A673 (cell line): Measurements from ENCODE around the gene ADGRD1. TPM values are rescaled to one million over a fixed set of nuclear protein-coding genes. Genes with fewer than 3 reads are reported as not detected.
A peak's percentile ranks its signal among the peaks of the same experiment; 100 is the strongest.

ENCODE experiments used
- BruUV-seq: library from RNA; stranded (reverse); fragments of 400-500 nt; replicated peaks from 2 replicates; lab custom pipeline; 2021; lab: Mats Ljungman, UMichigan
- CTCF ChIA-PET: fragments of 300-600 bp; sonication (Branson Sonifier 250); formaldehyde crosslinking; loops from one replicate; lab custom pipeline; 2022; ENCODE audit warnings: antibody characterized with exemption; lab: Charles Lee
- POLR2A ChIA-PET: fragments of 300-600 bp; sonication (Branson Sonifier 250); formaldehyde crosslinking; loops from one replicate; lab custom pipeline; 2022; ENCODE audit warnings: antibody characterized with exemption; ENCODE audit not compliant: low non-redundant PET; lab: Charles Lee
- DNase-seq: peaks from one replicate; pipeline ENCODE4 v3.0.0-alpha.2; 2015; ENCODE audit warnings: low spot score
- H3K27ac ChIP-seq: fragments of 200-600 bp; sonication (generic); 2 replicates; pipeline ENCODE4 v1.5.1; 2016; ENCODE audit warnings: mixed run types, low read depth, mild to moderate bottlenecking, mixed read lengths, antibody characterized with exemption, low read length; ENCODE audit not compliant: poor library complexity, severe bottlenecking
- H3K27me3 ChIP-seq: fragments of 200-600 bp; sonication (generic); replicated peaks from 2 replicates; pipeline ENCODE4 v1.6.1; 2017; ENCODE audit warnings: mixed run types, low read depth, mild to moderate bottlenecking, mixed read lengths, antibody characterized with exemption, low read length; ENCODE audit not compliant: insufficient read depth, poor library complexity
- H3K36me3 ChIP-seq: fragments of 200-600 bp; sonication (generic); 2 replicates; pipeline ENCODE4 v1.6.1; 2016; ENCODE audit warnings: mixed run types, mild to moderate bottlenecking, mixed read lengths, antibody characterized with exemption, low read length; ENCODE audit not compliant: insufficient read depth, poor library complexity, severe bottlenecking
- H3K4me1 ChIP-seq: fragments of 200-600 bp; sonication (generic); 2 replicates; pipeline ENCODE4 v1.6.1; 2017; ENCODE audit warnings: mixed run types, mild to moderate bottlenecking, mixed read lengths, antibody characterized with exemption, low read length; ENCODE audit not compliant: insufficient read depth, poor library complexity, severe bottlenecking
- H3K4me3 ChIP-seq: fragments of 200-600 bp; sonication (generic); 2 replicates; pipeline ENCODE4 v1.5.1; 2016; ENCODE audit warnings: low read depth, mixed run types, mild to moderate bottlenecking, mixed read lengths, low read length; ENCODE audit not compliant: poor library complexity, severe bottlenecking
- H3K9me3 ChIP-seq: fragments of 200-600 bp; sonication (generic); 2 replicates; pipeline ENCODE4 v1.6.1; 2016; ENCODE audit warnings: mixed run types, low read depth, mild to moderate bottlenecking, mixed read lengths, antibody characterized with exemption, low read length; ENCODE audit not compliant: poor library complexity, severe bottlenecking
- CTCF ChIP-seq: fragments of 300-800, 200-600 bp; sonication (generic); conservative IDR thresholded peaks from 2 replicates; pipeline ENCODE4 v1.5.1; 2017; ENCODE audit warnings: low read depth, mild to moderate bottlenecking, antibody characterized with exemption, low read length, moderate library complexity, mixed read lengths
- EZH2 ChIP-seq: fragments of 200-600 bp; sonication (generic); IDR thresholded peaks from 2 replicates; pipeline ENCODE4 v1.6.1; 2017; ENCODE audit warnings: borderline replicate concordance, low read depth, mild to moderate bottlenecking, mixed read lengths, antibody characterized with exemption, low read length; ENCODE audit not compliant: poor library complexity, severe bottlenecking
- intact Hi-C: fragments of 100-400 bp; cut with micrococcal nuclease; formaldehyde crosslinking; loops from one replicate; pipeline ENCODE4 v1.10.0; 2022; ENCODE audit not compliant: unreplicated experiment
- total RNA-seq: library from RNA; stranded (reverse); gene quantifications from 2 replicates; pipeline ENCODE4 v1.2.3, GENCODE V29; 2021

ADGRD1 gene
- total RNA-seq, 1 experiment from 2014 or later: not detected

GRCh38 chr12:130932061-130932930 lies 21.4 kb upstream of the ADGRD1 start:
- no peak for TF ChIP-seq CTCF
- no peak for TF ChIP-seq EZH2
- Histone ChIP-seq H3K36me3 (no peaks in the 10 kb centered on the region), H3K4me1 (no peaks in the 10 kb centered on the region), H3K9me3 (no peaks in the 10 kb centered on the region), H3K27ac (no peak overlapping the region), H3K4me3 (no peak overlapping the region), H3K27me3 (peaks cover 12% of the 10 kb centered on the region)
- CTCF ChIA-PET: no interaction called here
- POLR2A ChIA-PET: no interaction called here
- intact Hi-C loops: no loop called here
- DNase-seq: no peak
- BruUV-seq: no TSS peak

DNA sequence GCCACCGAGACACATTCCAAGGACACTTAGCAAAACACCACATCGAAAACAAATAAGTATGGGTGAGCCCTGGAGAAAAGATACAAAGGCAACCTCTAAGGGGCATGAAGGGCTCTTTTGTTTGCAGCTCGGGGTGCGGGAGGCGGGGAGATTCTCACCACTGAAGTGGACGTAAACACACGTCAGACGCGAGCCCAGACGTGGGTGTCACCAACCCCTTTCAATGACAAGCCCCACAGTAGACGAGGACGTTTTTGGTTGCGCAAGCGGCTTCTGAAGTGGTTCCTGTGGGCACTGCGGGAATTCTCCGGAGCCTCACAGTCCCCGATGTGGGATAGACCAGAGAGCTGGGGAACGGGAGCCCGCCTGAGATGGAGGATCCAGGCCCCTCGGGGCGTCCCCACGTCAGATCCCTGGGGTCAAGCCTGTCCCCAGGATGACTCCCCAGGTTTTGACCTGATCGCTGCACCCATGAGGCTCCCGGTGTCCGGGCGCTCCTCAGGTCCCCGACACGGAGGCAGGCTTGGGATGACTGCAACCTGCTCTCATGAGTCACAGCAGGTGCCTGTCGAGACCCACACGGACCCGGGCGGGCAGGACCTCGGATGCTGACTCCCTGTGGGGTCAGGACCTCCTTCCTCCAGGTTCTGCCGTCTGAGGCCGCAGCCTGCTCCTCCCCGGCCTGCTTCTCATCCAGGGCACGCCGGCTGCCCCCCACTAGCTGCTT lies 20.3 kb upstream of the ADGRD1 start:
- Histone ChIP-seq H3K9me3 (no peaks in the 10 kb centered on the region), H3K27ac (no peak overlapping the region), H3K4me3 (peak overlapping the region; percentile 15), H3K27me3 (peaks cover 12% of the 10 kb centered on the region), H3K4me1 (no peaks in the 10 kb centered on the region), H3K36me3 (no peaks in the 10 kb centered on the region)
- TF ChIP-seq CTCF: no peak
- no peak for TF ChIP-seq EZH2
- peak; percentile 50 for DNase-seq
- intact Hi-C loops: no loop called here
- CTCF ChIA-PET: no interaction called here
- POLR2A ChIA-PET: no interaction called here
- BruUV-seq: no TSS peak

DNA sequence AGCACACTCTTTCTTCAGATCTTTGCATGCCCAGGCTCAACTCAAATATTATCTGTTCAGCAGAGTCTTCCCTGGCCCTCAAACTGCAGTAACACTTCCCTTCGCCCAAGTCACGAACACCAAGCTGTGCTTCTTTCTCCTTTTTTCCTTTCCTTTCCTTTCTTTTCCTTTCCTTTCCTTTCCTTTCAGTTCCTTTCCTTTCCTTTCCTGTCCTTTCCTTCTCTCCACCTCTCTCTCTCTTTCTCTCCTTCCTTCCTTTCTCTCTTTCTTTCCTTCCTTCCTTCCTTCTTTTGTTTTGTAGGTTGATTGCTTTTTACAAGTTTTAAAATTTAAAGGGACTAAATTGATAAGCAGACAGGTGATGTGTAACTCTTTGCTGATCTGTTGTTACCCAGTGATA lies 19.0 kb upstream of the ADGRD1 start:
- no peaks in the 10 kb centered on the region for H3K4me1 ChIP-seq
- no peak for DNase-seq
- peaks cover 12% of the 10 kb centered on the region for H3K27me3 ChIP-seq
- TF ChIP-seq CTCF (no peak), EZH2 (no peak)
- H3K4me3 ChIP-seq: no peak overlapping the region
- H3K36me3 ChIP-seq: no peaks in the 10 kb centered on the region
- intact Hi-C loops: no loop called here
- ChIA-PET POLR2A (no interaction called here), CTCF (no interaction called here)
- H3K9me3 ChIP-seq: no peaks in the 10 kb centered on the region
- BruUV-seq: no TSS peak
- no peak overlapping the region for H3K27ac ChIP-seq
